ENCODE results near the gene C20orf96. TPM values are rescaled to one million over a fixed set of nuclear protein-coding genes. Genes with fewer than 3 reads are reported as not detected.
"Not testable (repeated sequence)": the region's sequence is repeated elsewhere in the genome, so short reads cannot be mapped to it uniquely, and the experiment has no call there.

Gene C20orf96, protein sequence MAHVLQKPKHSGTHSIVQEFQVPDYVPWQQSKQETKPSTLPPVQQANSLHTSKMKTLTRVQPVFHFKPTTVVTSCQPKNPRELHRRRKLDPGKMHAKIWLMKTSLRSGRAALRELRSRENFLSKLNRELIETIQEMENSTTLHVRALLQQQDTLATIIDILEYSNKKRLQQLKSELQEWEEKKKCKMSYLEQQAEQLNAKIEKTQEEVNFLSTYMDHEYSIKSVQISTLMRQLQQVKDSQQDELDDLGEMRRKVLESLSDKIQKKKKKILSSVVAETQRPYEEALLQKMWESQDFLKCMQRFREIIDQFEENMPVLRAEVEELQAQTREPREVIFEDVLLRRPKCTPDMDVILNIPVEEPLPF
- total RNA-seq: 5.4 TPM
- long read RNA-seq, partial matches to known transcripts: 1 of 2 reads
- long read RNA-seq, other reads (novel, unspliced or antisense): 1 of 2 reads

DNA sequence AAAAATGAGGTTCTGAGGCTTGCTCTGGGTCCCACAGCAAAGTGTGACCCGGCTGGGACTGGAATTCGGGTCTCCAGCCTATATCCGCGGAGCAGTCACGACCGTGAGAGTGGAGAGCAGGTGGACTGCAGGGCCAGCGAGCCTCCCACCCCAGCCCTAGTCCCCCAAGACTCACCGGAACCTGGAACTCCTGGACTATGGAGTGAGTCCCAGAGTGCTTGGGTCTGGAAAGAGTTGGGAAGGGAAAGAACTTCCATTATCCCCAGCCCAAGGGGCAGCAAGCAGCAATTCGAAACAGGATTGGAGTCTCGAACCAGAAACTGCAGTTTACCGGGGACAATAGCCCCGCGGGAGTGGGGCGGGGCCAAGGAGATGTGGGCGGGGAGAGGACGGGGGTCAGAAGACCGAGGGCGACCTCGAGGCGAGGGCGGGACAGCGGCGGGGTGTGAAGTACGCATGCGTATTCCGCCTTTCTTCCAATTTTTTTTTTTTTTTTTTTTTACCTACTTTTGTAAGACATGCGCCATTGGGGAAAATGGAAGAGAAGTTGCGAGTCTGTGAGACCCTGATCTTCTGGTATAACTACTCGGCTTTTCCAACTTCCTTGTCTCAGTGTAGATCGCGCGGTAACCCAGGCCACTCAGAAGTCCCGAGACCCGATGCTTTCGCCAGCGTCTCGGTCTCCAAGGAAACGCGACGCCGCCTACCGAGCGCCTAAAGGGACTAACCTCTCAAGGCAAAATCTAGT lies at the start of gene C20orf96:
Gene C20orf96 (minus strand): TSS at position 667 of the 748 bp plus-strand sequence. CDS start 140 bp downstream, at position 527.
- DNase-seq (ENCODE audit: missing footprints): peak; percentile 97
- intact Hi-C loops (cut with DNase I): no loop called here
- ATAC-seq: peak; percentile 97

DNA sequence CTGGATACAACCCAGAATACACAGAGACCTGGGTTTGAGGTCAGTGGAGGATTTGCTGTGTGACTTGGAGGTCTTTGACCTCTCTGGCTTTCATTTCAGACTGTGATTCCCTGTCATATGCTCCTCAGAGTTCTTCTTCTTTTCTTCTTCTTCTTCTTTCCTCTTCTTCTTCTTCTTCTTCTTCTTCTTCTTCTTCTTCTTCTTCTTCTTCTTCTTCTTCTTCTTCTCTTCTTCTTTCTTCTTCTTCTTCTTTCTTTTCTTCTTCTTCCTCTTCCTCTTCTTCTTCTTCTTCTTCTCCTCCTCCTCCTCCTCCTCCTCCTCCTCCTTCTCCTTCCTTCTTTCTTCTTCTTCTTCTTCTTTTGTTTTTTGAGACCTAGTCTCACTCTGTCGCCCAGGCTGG lies 45.5 kb upstream of the C20orf96 start:
- DNase-seq (ENCODE audit: missing footprints); intact Hi-C loops (cut with DNase I); ATAC-seq: not testable (repeated sequence)

DNA sequence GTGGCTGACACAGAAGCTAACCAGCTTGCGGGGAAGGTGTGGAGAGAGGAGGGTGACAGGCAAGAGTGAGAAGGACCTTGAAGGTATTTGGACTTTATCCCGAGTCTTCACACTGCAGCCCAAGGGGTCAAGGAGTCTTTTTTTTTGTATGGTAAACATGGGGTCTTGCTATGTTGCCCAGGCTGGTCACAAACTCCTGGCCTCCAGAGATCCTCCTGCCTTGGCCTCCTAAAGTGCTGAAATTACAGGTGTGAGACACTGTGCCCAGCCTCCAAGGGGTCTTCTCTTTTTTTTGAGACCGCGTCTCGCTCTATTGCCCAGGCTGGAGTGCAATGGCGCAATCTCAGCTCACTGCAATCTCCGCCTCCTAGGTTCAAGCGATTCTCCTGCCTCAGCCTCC lies 44.0 kb upstream of the C20orf96 start:
- no peak for ATAC-seq
- intact Hi-C loops (cut with DNase I): no loop called here
- no peak for DNase-seq (ENCODE audit: missing footprints)

DNA sequence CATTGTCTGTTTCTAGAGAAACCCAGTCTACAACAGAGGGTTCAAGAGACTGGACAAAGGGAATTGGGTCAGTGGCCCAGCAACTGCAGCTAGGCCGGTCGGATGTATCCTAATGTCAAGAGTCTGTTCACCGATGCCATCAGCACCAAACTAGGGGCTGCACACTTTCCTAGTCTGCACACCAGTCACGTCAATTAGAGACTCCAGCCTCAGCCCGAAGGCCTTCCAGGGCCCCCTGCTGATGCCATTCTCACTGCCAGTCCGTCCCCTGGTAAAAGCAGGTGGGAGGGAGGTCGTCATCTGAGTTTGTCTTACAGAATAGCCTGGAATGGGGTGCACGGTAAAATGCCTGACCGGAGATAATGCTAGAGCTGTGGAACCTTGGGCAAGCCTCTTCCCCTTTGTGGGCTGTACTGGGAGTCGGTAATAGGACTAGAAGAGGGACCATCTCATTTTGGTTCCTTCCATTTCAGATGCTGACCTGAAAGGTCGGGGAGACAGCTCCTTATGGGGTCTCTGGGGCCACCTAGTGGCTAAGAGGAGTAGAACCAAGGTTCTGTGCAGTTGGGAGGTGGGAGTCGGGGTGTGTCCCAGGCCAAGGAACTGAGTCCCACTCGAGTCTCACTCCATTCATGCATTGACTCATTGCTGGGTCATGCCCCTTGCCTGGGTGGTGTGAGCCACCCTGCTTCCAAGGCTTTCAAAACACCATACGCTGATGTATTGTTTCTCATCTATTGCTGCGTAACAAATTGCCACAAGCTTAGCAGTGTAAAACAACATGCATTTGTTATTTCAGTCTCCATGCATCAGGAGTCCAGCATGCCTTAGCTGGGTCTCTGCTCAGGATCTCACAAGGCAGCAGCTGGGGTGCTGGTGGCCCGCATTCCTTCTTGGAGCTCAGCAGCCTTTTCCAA lies 39.9 kb upstream of the C20orf96 start:
- intact Hi-C loops (cut with DNase I): no loop called here
- DNase-seq (ENCODE audit: missing footprints) (no peak), ATAC-seq (peak; percentile 6)

DNA sequence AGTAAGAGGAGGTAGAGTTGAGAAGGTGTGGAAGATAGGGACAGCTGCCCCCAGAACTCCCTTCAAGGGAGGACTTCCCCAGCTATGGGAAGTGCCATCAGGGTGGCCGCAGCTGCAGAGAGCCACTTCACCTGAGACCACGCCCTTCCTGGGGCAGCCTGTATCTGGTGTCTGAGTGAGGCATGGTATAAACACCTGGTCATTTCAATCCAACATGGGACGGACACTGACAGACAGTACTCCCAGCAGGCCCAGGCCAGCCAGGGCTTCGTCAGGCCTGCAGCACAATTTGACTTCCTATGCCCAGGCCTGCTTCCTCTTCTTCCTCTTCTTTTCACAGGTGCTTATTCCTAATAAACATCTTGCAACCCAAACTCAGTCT lies 39.3 kb upstream of the C20orf96 start:
- intact Hi-C loops (cut with DNase I): loop anchor here (5.0 kb wide), 1 partner anchor 53 kb away; no protein-coding TSS in a partner anchor
- DNase-seq (ENCODE audit: missing footprints) (no peak), ATAC-seq (no peak)

DNA sequence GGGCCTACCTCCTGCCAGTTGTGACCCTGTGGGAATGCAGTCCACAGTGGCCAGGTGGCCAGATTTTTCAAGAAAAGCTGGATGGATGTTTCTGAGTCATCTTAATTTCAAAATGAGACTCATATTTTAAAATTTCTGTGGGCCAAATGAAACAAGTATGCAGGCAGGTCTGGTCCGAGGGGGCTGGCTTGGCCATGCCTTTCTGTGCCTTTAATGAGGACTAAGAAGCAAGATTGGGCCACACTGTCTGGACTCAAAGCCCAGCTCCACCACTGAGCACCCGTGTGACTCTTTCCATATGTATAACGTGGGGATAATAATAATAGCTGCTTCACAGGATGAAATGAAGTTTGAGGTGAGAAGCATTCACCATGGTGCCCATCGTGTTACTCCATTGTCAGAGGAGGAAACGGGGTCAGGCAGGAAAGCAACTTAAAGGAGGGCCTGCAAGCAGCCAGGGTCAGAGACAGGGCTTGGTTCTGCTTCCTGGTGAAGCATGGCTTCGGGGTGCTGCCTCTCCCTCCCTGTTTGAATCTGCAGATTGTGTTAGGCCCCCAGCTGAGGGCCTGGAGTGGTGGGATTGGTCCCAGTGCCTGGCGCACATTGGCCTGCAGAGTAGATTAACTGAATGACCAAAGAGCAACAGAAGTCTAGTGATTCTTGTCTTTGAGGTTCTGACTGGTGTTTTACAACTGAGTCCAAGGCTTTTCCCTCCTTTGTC lies 38.6 kb upstream of the C20orf96 start:
- intact Hi-C loops (cut with DNase I): loop anchor here (5.0 kb wide), 1 partner anchor 52 kb away; no protein-coding TSS in a partner anchor
- DNase-seq (ENCODE audit: missing footprints) (no peak), ATAC-seq (no peak)

DNA sequence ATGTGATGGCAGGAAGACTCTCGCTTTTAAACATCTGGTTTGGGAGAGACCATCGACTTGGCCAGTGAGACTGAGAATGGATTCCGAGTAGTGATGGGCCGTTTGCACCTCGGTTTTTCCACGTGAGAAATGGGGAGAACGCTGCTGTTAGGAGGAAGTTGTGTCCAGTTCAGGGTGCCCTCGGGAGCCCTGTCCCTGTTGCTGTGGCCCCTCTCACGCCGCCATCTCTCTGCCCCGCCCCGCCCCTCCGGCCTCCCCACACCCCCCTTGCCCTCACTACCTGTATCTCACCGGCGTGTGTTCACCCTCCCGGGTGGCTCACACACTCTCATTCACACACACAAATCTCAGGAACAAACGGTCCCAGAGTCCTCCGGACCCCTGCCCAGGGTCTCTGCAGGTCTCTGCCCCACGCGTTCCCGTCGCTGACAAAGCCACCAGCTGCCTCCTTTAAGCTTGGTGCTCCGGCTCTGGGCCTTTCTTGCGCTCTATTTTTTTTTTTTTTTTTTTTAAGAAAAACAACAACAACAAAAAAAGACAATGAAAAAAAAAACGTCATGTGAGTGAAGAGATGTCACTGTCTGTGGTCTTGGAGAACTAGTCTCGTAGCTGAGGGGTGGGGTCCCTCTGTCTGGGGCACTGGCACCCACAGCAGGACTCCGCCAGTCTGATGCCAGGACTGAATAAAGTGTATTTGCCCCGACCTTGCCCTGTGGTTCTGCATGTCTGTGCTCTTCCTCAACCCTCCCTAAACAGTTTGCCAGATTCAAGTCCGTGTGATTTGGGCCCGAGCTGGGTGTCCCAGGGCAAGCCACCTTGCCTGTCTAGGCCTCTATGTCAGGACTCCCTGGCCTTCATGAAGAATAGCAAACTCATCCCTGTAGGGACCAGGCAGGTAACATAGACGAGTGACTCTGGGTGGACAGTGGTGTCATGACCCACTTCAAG lies 37.8 kb upstream of the C20orf96 start:
- DNase-seq (ENCODE audit: missing footprints) (no peak), ATAC-seq (no peak)
- intact Hi-C loops (cut with DNase I): loop anchor here (5.0 kb wide), 1 partner anchor 51 kb away; no protein-coding TSS in a partner anchor

DNA sequence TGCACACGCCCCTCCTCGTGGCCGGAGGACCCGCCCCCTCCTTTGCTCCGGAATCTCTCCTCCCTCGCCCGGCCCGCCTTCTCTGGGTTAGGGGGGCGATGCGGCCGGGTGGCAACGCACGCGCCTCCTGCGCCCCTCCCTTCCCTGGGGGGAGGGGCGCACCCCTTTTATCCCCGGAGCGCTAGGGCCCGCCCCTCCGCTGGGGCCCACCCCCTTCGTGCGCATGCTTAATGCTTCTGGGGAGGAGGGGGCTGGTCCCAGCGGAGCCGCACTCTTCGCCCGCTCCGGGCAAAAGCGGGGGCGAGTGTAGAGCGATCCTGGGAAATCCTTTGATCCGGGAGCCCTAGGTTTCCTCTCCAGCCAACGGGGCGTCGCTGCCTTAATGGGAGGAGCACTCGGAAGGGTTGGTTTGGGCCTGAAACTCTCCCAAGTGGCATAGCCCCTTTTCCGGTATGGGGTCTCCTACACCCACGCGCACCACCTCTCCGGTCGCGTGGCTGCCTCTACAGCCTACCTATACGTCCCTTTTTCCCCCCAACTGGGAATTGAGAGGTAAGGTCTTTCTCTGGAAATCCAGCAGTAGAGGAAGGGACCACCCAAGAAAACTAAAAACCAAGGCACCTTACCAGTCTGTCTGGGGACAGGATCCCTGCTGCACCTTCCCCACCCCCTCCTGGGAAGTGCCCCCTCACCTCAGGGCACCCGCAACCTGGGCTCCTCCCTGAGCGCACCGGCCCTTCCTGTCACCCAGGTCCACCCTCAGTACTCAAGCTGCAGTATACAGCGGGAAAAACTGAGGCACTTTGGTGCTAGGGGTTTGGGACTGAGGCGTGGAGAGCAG lies 36.9 kb upstream of the C20orf96 start:
- DNase-seq (ENCODE audit: missing footprints): peak; percentile 91
- intact Hi-C loops (cut with DNase I): loop anchor here (5.0 kb wide), 1 partner anchor 50 kb away; no protein-coding TSS in a partner anchor
- ATAC-seq: peak; percentile 49

DNA sequence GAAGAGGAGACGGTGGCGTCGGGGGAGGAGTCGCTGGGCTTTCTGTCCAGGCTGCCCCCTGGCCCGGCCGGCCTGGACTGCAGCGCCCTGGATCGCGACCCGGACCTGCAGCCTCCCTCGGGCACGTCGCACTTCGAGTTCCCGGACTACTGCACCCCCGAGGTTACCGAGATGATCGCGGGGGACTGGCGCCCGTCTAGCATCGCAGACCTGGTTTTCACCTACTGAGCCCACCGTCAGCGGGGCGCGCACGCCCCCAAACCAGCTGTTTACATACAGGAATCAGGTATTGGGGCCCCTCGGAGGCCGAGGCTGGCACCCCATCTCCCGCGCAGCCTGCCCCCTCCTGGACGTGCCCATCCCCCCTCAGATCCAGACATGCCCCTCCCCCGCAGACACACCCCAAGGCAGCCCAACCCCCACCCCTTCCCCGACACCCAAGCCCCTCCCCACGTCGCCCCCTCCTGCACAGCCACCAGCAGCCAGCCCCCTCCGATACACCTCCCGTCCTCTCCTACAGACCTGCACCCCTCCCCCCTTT lies 36.2 kb upstream of the C20orf96 start:
- intact Hi-C loops (cut with DNase I): loop anchor here (5.0 kb wide), 1 partner anchor 49 kb away; no protein-coding TSS in a partner anchor
- peak; percentile 77 for DNase-seq (ENCODE audit: missing footprints)
- ATAC-seq: no peak

DNA sequence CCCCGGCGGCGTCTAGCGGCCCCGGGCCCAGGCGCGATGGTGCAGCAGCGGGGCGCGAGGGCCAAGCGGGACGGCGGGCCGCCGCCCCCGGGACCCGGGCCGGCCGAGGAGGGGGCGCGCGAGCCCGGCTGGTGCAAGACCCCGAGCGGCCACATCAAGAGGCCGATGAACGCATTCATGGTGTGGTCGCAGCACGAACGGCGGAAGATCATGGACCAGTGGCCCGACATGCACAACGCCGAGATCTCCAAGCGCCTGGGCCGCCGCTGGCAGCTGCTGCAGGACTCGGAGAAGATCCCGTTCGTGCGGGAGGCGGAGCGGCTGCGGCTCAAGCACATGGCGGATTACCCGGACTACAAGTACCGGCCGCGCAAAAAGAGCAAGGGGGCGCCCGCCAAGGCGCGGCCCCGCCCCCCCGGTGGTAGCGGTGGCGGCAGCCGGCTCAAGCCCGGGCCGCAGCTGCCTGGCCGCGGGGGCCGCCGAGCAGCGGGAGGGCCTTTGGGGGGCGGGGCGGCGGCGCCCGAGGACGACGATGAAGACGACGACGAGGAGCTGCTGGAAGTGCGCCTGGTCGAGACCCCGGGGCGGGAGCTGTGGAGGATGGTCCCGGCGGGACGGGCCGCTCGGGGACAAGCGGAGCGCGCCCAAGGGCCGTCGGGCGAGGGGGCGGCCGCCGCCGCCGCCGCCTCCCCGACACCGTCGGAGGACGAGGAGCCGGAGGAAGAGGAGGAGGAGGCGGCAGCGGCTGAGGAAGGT lies 35.5 kb upstream of the C20orf96 start:
- DNase-seq (ENCODE audit: missing footprints) (peak; percentile 91), ATAC-seq (no peak)
- intact Hi-C loops (cut with DNase I): loop anchor here (5.0 kb wide), 1 partner anchor 49 kb away; no protein-coding TSS in a partner anchor

DNA sequence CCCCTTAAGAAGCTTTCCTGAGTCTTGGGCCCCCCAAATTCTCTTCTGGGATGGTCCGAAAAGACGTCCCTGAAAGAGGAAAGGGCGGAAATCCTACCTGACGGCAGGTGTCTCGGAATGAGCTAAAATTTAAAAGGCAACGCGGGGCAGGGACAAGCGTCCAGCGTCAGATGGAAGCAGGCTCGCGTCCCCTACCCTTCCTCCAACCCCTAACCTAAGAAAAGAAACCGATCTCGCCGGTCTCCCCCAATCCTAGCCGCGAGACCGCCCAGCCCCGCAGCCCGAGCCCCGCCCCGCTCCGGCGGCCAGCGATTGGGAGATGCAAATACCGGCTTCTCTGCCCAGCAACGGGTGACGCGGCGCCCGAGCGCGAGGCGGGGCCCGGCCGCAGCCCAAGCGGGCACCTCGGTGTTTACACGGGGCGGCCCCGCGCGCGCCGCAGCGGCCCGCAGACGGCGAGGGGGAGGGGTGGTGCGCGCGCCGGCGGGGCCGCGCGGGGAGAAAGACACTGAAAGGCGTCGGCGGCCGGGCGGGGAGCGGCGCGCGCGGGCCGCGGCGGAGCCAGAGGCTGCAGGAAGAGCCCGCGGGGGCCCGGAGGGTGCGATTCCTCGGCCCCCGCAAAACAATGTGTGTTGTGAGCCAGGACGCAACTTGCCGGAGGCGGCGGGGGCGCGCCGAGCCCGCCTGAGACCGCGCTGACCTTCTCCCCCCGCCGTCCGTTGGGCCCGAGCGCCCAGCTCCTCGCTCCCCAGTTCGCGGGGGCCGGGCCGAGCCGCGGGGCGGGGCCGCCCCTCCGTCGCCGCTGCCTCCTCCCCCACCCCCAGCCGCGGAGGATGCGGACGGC lies 34.7 kb upstream of the C20orf96 start, which contains the start of gene SOX12:
Gene SOX12 (plus strand): TSS at position 508 of the 844 bp plus-strand sequence. CDS start 373 bp downstream, outside the sequence.
- peak; percentile 83 for ATAC-seq
- intact Hi-C loops (cut with DNase I): loop anchor here (5.0 kb wide), 1 partner anchor 48 kb away; no protein-coding TSS in a partner anchor
- DNase-seq (ENCODE audit: missing footprints): peak; percentile 99

DNA sequence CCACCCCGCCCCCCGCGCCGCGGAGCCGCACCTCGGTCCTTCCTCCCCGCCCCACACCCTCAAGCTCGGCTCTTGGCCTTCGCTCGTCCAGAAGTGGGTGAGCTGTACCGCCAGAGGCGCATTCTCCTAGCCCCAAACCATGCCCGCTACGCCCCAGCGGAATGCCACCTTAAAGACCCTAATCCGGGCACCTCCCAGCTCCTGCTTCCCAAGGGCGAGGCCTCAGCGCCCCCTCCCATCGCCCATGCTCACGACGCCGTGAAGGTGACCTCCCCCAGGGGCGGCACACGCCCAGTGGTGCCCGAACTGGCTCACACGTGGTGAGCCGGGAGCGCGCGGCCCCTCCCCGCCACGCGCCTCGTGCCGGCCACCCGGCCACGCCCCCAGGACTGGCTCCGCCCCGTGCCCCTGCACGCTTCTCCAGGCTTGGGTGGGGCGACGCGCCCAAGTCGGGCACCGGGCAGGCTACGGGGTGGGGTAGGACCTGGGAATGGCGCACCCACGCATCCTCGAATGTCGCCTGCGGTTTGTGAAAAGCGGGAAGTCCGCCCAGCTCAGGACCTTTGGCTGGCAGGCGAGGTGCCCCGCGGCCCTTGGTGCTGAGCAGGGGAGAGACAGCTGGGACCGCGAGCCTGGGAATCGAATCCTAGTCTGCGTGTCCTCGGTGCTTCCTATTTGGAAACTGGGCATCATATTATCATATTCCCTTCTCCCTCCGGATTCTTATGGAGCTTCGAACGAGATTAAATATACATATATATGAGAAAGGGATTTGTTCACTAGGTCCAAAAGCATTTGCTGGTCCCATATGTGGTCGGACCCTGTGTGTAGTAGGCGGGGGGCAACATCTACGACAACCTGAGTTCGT lies 33.9 kb upstream of the C20orf96 start:
- intact Hi-C loops (cut with DNase I): loop anchor here (1.0 to 5.0 kb wide), 2 partner anchors 27 to 47 kb away; partner anchors contain the start of gene ZCCHC3
- DNase-seq (ENCODE audit: missing footprints) (peak; percentile 94), ATAC-seq (peak; percentile 79)
